Uterus (tissue), 4 donors: ENCODE results near the gene LITAF. TPM values are rescaled to one million over a fixed set of nuclear protein-coding genes. Genes with fewer than 3 reads are reported as not detected.

ENCODE experiments used
- DNase-seq, 2 donors: peaks; one replicate each; pipeline ENCODE4 v3.0.0-alpha.2; 2019 to 2020
- H3K27ac ChIP-seq, 2 donors: fragments of 200-600 bp; sonication (generic); 1 replicate in 1 of 2; 2 replicates in 1 of 2; pipeline ENCODE4 v1.5.1; 2016 to 2018
- H3K27me3 ChIP-seq, 2 donors: fragments of 200-600 bp; sonication (generic); one replicate each; pipeline ENCODE4 v1.5.1; 2018 to 2019; ENCODE audit warnings: control low read depth in 1 of 2
- H3K36me3 ChIP-seq, 2 donors: fragments of 200-600 bp; sonication (generic); one replicate each; pipeline ENCODE4 v1.5.1; 2019; ENCODE audit warnings: control low read depth in 1 of 2
- H3K4me1 ChIP-seq, 2 donors: fragments of 200-600 bp; sonication (generic); one replicate each; pipeline ENCODE4 v1.5.1; 2018 to 2019; ENCODE audit warnings: control low read depth in 1 of 2
- H3K4me3 ChIP-seq, 2 donors: fragments of 200-600 bp; sonication (generic); 1 replicate in 1 of 2; 2 replicates in 1 of 2; pipeline ENCODE4 v1.5.1; 2018 to 2019; ENCODE audit warnings: mild to moderate bottlenecking in 1 of 2
- H3K9me3 ChIP-seq, 2 donors: fragments of 200-600 bp; sonication (generic); one replicate each; pipeline ENCODE4 v1.5.1; 2019; ENCODE audit warnings: control low read depth in 1 of 2
- CTCF ChIP-seq, 4 experiments: fragments of 200-600 bp in 2 of 4; fragments of 450-650 bp in 2 of 4; sonication (generic) in 2 of 4; IDR thresholded peaks; one replicate each; pipeline ENCODE4 v1.5.1; 2016 to 2019; ENCODE audit warnings: antibody characterized with exemption in 4 of 4, mild to moderate bottlenecking in 2 of 4, moderate library complexity in 1 of 4
- POLR2A ChIP-seq, 2 donors: fragments of 450-650 bp; IDR thresholded peaks; one replicate each; pipeline ENCODE4 v1.6.1; 2016; ENCODE audit warnings: antibody characterized with exemption in 2 of 2, mild to moderate bottlenecking in 1 of 2, moderate library complexity in 1 of 2
- intact Hi-C: fragments of 100-400 bp; cut with DNase I; formaldehyde crosslinking; loops from one replicate; pipeline ENCODE4 v1.15.1; 2023; ENCODE audit warnings: low total_unique reads
- total RNA-seq, 4 donors: library from RNA; depleted of rRNA in 3 of 4; stranded (reverse); fragments of >200 nt in 3 of 4; gene quantifications; one replicate each; pipeline versions ENCODE4 v1.1.0 to v1.2.4, GENCODE V29; 2014 to 2023
- donor health status: DM: yes; HTN: yes; CAD: no.

The LITAF gene
- total RNA-seq, 4 donors from 2014 or later: 46.9 to 163 (median 73.2) TPM

- Histone ChIP-seq H3K27ac (no peak overlapping the region), H3K4me1 (no peaks in the 10 kb centered on the region), H3K4me3 (no peak overlapping the region), H3K9me3 (no peaks in the 10 kb centered on the region), H3K36me3 (no peaks in the 10 kb centered on the region), H3K27me3 (no peaks in the 10 kb centered on the region)
- no peak for TF ChIP-seq CTCF (IDR thresholded peaks at IDR 0.05)
- TF ChIP-seq POLR2A (IDR thresholded peaks at IDR 0.05): no peak
- intact Hi-C loops: no loop called here
- no peak for DNase-seq
These were observed 74.9 kb downstream of the LITAF start for GRCh38 chr16:11511801-11512200.

- TF ChIP-seq POLR2A (IDR thresholded peaks at IDR 0.05): no peak
- TF ChIP-seq CTCF (IDR thresholded peaks at IDR 0.05): no peak
- H3K27me3 ChIP-seq: no peaks in the 10 kb centered on the region
- no peaks in the 10 kb centered on the region for H3K36me3 ChIP-seq
- no peaks in the 10 kb centered on the region for H3K4me1 ChIP-seq
- H3K27ac ChIP-seq: no peak overlapping the region
- no peak for DNase-seq
- no peaks in the 10 kb centered on the region for H3K9me3 ChIP-seq
- intact Hi-C loops: no loop called here
- no peak overlapping the region for H3K4me3 ChIP-seq
These were observed 75.4 kb downstream of the LITAF start for GRCh38 chr16:11511328-11511727.

- H3K4me1 ChIP-seq: no peaks in the 10 kb centered on the region
- no peaks in the 10 kb centered on the region for H3K36me3 ChIP-seq
- DNase-seq: no peak
- H3K9me3 ChIP-seq: no peaks in the 10 kb centered on the region
- intact Hi-C loops: no loop called here
- no peak overlapping the region for H3K4me3 ChIP-seq
- no peak for TF ChIP-seq CTCF (IDR thresholded peaks at IDR 0.05)
- TF ChIP-seq POLR2A (IDR thresholded peaks at IDR 0.05): no peak
- no peak overlapping the region for H3K27ac ChIP-seq
- H3K27me3 ChIP-seq: no peaks in the 10 kb centered on the region
These were observed 76.3 kb downstream of the LITAF start for GRCh38 chr16:11510178-11510973.

GRCh38 chr16:11507991-11508390, 78.7 kb downstream of the LITAF start:
- H3K4me1 ChIP-seq: no peaks in the 10 kb centered on the region
- no peaks in the 10 kb centered on the region for H3K36me3 ChIP-seq
- no peak overlapping the region for H3K4me3 ChIP-seq
- TF ChIP-seq POLR2A (IDR thresholded peaks at IDR 0.05) (no peak), CTCF (IDR thresholded peaks at IDR 0.05) (no peak)
- no peak for DNase-seq
- no peaks in the 10 kb centered on the region for H3K9me3 ChIP-seq
- H3K27ac ChIP-seq: no peak overlapping the region
- no peaks in the 10 kb centered on the region for H3K27me3 ChIP-seq
- intact Hi-C loops: no loop called here

- Histone ChIP-seq H3K4me3 (no peak overlapping the region), H3K9me3 (no peaks in the 10 kb centered on the region), H3K36me3 (no peaks in the 10 kb centered on the region), H3K27ac (no peak overlapping the region), H3K27me3 (no peaks in the 10 kb centered on the region), H3K4me1 (no peaks in the 10 kb centered on the region)
- no peak for TF ChIP-seq POLR2A (IDR thresholded peaks at IDR 0.05)
- no peak for TF ChIP-seq CTCF (IDR thresholded peaks at IDR 0.05)
- no peak for DNase-seq
- intact Hi-C loops: no loop called here
These were observed 79.4 kb downstream of the LITAF start for GRCh38 chr16:11507350-11507749.
